IMR-90 (cell line): ENCODE results near the gene SPRED2. TPM values are rescaled to one million over a fixed set of nuclear protein-coding genes. Genes with fewer than 3 reads are reported as not detected.

Experiments used
- ATAC-seq: fragments of 200-7000 bp; cut with Tn5 transposase; 2 replicates; pipeline ENCODE4 v1.9.1; 2020; ENCODE audit warnings: low read depth, mild to moderate bottlenecking, moderate library complexity
- BruUV-seq: library from RNA; stranded (reverse); fragments of 400-500 nt; replicated peaks from 2 replicates; lab custom pipeline; 2021; lab: Mats Ljungman, UMichigan
- CTCF ChIA-PET: fragments of 300-600 bp; formaldehyde crosslinking; extraction: SDS; loops from one replicate; lab custom pipeline; 2021; ENCODE audit warnings: antibody characterized with exemption; lab: Yijun Ruan, JAX
- POLR2A ChIA-PET: fragments of 300-600 bp; sonication (Branson Sonifier 250); formaldehyde crosslinking; loops from one replicate; lab custom pipeline; 2022; ENCODE audit warnings: antibody characterized with exemption; ENCODE audit not compliant: unreplicated experiment; lab: Charles Lee
- DNase-seq: peaks from one replicate; pipeline ENCODE4 v3.0.0; 2013
- H2AFZ ChIP-seq: replicated peaks from 2 replicates; pipeline ENCODE3; 2013; ENCODE audit warnings: low read length, mild to moderate bottlenecking; ENCODE audit not compliant: poor library complexity
- H2AK5ac ChIP-seq: 2 replicates; pipeline ENCODE4 v1.6.1; 2013; ENCODE audit warnings: low read depth, low read length, inconsistent platforms
- H2AK9ac ChIP-seq: replicated peaks from 2 replicates; pipeline ENCODE3; 2013; ENCODE audit warnings: mild to moderate bottlenecking, low read depth, low read length, moderate library complexity; ENCODE audit not compliant: poor library complexity
- H2BK120ac ChIP-seq: 2 replicates; pipeline ENCODE4 v1.6.1; 2013; ENCODE audit warnings: low read depth, low read length, inconsistent platforms
- H2BK15ac ChIP-seq: 3 replicates; pipeline ENCODE4 v1.6.1; 2013; ENCODE audit warnings: low read depth, low read length, inconsistent platforms
- H2BK20ac ChIP-seq: 2 replicates; pipeline ENCODE4 v1.6.1; 2013; ENCODE audit warnings: low read depth, mild to moderate bottlenecking, inconsistent platforms, low read length, moderate library complexity
- H2BK5ac ChIP-seq: 2 replicates; pipeline ENCODE4 v1.6.1; 2013; ENCODE audit warnings: mild to moderate bottlenecking, low read depth, low read length, inconsistent platforms; ENCODE audit not compliant: poor library complexity, severe bottlenecking
- H3K14ac ChIP-seq: replicated peaks from 2 replicates; pipeline ENCODE4 v1.6.1; 2013; ENCODE audit warnings: low read depth, low read length, inconsistent platforms
- H3K18ac ChIP-seq: 2 replicates; pipeline ENCODE4 v1.6.1; 2013; ENCODE audit warnings: low read depth, low read length, control low read depth
- H3K23ac ChIP-seq: 2 replicates; pipeline ENCODE4 v1.6.1; 2013; ENCODE audit warnings: low read depth, low read length, inconsistent platforms
- H3K27ac ChIP-seq: 2 replicates; pipeline ENCODE4 v1.5.1; 2013; ENCODE audit warnings: mild to moderate bottlenecking, control low read depth, low read length; ENCODE audit not compliant: insufficient read depth
- H3K27me3 ChIP-seq: 2 replicates; pipeline ENCODE4 v1.6.1; 2013; ENCODE audit warnings: low read length; ENCODE audit not compliant: control insufficient read depth, insufficient read depth
- H3K36me3 ChIP-seq: 2 replicates; pipeline ENCODE4 v1.6.1; 2013; ENCODE audit warnings: low read length, mixed read lengths; ENCODE audit not compliant: control insufficient read depth, insufficient read depth
- H3K4ac ChIP-seq: 2 replicates; pipeline ENCODE4 v1.6.1; 2013; ENCODE audit warnings: low read depth, low read length, inconsistent platforms
- H3K4me1 ChIP-seq: 2 replicates; pipeline ENCODE4 v1.6.1; 2013; ENCODE audit warnings: low read length, mixed read lengths; ENCODE audit not compliant: control insufficient read depth, insufficient read depth
- H3K4me2 ChIP-seq: 2 replicates; pipeline ENCODE4 v1.6.1; 2013; ENCODE audit warnings: low read depth, mild to moderate bottlenecking, control low read depth, low read length, moderate library complexity
- H3K4me3 ChIP-seq: 2 replicates; pipeline ENCODE4 v1.5.1; 2013; ENCODE audit warnings: low read depth, mild to moderate bottlenecking, control low read depth, low read length, moderate library complexity; ENCODE audit not compliant: insufficient read depth
- H3K56ac ChIP-seq: 2 replicates; pipeline ENCODE4 v1.6.1; 2013; ENCODE audit warnings: low read length, inconsistent platforms; ENCODE audit not compliant: insufficient read depth; ENCODE audit errors: extremely low read depth
- H3K79me1 ChIP-seq, 2 experiments: 2 replicates each; pipeline ENCODE4 v1.6.1; 2013; ENCODE audit warnings: low read length in 2 of 2, inconsistent platforms in 1 of 2, low read depth in 1 of 2
- H3K9ac ChIP-seq: 2 replicates; pipeline ENCODE4 v1.6.1; 2013; ENCODE audit warnings: low read depth, low read length, control low read depth
- H3K9me1 ChIP-seq: 2 replicates; pipeline ENCODE4 v1.6.1; 2013; ENCODE audit warnings: low read length, inconsistent platforms; ENCODE audit not compliant: insufficient read depth
- H3K9me3 ChIP-seq: 2 replicates; pipeline ENCODE4 v1.6.1; 2013; ENCODE audit warnings: low read length; ENCODE audit not compliant: control insufficient read depth, insufficient read depth
- H4K20me1 ChIP-seq: 2 replicates; pipeline ENCODE4 v1.6.1; 2013; ENCODE audit warnings: low read length, inconsistent platforms; ENCODE audit not compliant: insufficient read depth
- H4K5ac ChIP-seq: 2 replicates; pipeline ENCODE4 v1.6.1; 2013; ENCODE audit warnings: mild to moderate bottlenecking, low read depth, low read length, control low read depth
- H4K8ac ChIP-seq, 2 experiments: 2 replicates each; pipeline ENCODE4 v1.6.1; 2013; ENCODE audit warnings: low read depth in 2 of 2, low read length in 2 of 2, control low read depth in 1 of 2, inconsistent platforms in 1 of 2
- H4K91ac ChIP-seq: 2 replicates; pipeline ENCODE4 v1.6.1; 2013; ENCODE audit warnings: low read depth, low read length, inconsistent platforms; ENCODE audit not compliant: insufficient read depth
- BHLHE40 ChIP-seq: fragments of 150-350 bp; IDR thresholded peaks from 2 replicates; pipeline ENCODE4 v1.6.1; 2016; ENCODE audit warnings: mild to moderate bottlenecking, low read depth, low read length
- FOS ChIP-seq: fragments of 150-350 bp; IDR thresholded peaks from 2 replicates; pipeline ENCODE4 v1.6.1; 2016; ENCODE audit warnings: low read depth, low read length
- MAFK ChIP-seq: IDR thresholded peaks from 2 replicates; pipeline ENCODE4 v1.6.1; 2012; ENCODE audit warnings: low read depth, low read length, improper control_type of control experiment
- MXI1 ChIP-seq: IDR thresholded peaks from 2 replicates; pipeline ENCODE4 v1.6.1; 2012; ENCODE audit warnings: low read depth, mild to moderate bottlenecking, low read length, moderate library complexity, borderline replicate concordance
- NFE2L2 ChIP-seq: fragments of 150-350 bp; IDR thresholded peaks from 2 replicates; pipeline ENCODE4 v1.6.1; 2016; ENCODE audit warnings: low read depth, mild to moderate bottlenecking, low read length
- RAD21 ChIP-seq: IDR thresholded peaks from 2 replicates; pipeline ENCODE4 v1.6.1; 2012; ENCODE audit warnings: low read length, improper control_type of control experiment
- RCOR1 ChIP-seq: IDR thresholded peaks from 2 replicates; pipeline ENCODE4 v1.6.1; 2012; ENCODE audit warnings: mild to moderate bottlenecking, low read length, improper control_type of control experiment; ENCODE audit not compliant: insufficient replicate concordance
- WGBS, 2 experiments: methylation state at CpG; one replicate each; pipeline versions ENCODE4 v1.1.5 to v1.1.7; 2013; ENCODE audit warnings: missing lambda C conversion rate in 2 of 2; ENCODE audit not compliant: insufficient read length in 1 of 2; ENCODE audit errors: extremely low coverage in 2 of 2; 5-methylcytosine and 5-hydroxymethylcytosine counted together
- dilution Hi-C: fragments of 300-500 bp; cut with HindIII; formaldehyde crosslinking; loops from one replicate; pipeline ENCODE4 v1.14.3; 2018; ENCODE audit warnings: low sequenced_read_pairs; ENCODE audit not compliant: unreplicated experiment
- in situ Hi-C: fragments of 300-500 bp; cut with MboI; formaldehyde crosslinking; loops from 3 replicates; pipeline ENCODE4 v1.14.3; 2019; ENCODE audit warnings: low sequenced_read_pairs, inconsistent platforms, mixed read lengths
- intact Hi-C: fragments of 100-400 bp; cut with micrococcal nuclease; formaldehyde crosslinking; loops from 2 replicates; pipeline ENCODE4 v1.10.0; 2022
- polyA plus RNA-seq, 3 experiments: library from polyadenylated mRNA; depleted of rRNA; stranded (reverse); fragments of >200 nt; gene quantifications; 2 replicates each; pipeline ENCODE4 v1.2.3, GENCODE V29; 2012; ENCODE audit warnings: low replicate concordance in 1 of 3
- total RNA-seq: library from RNA; depleted of rRNA; stranded (reverse); fragments of >200 nt; gene quantifications from 2 replicates; pipeline ENCODE4 v1.2.3, GENCODE V29; 2012
- TF ChIP-seq, protein P1 (sequence below): fragments of 150-350 bp; IDR thresholded peaks from 2 replicates; pipeline ENCODE4 v1.6.1; 2016; ENCODE audit warnings: low read depth, mild to moderate bottlenecking, low read length, moderate library complexity, borderline replicate concordance
- TF ChIP-seq, protein P2 (sequence below): fragments of 150-350 bp; IDR thresholded peaks from 2 replicates; pipeline ENCODE4 v1.6.1; 2017; ENCODE audit warnings: mild to moderate bottlenecking, antibody characterized with exemption, low read length, low read depth

Gene SPRED2
- total and polyA plus RNA-seq, 2 of the 4 experiments (the other 2 are of a cell fraction): 4.8 to 18.7 TPM

DNA sequence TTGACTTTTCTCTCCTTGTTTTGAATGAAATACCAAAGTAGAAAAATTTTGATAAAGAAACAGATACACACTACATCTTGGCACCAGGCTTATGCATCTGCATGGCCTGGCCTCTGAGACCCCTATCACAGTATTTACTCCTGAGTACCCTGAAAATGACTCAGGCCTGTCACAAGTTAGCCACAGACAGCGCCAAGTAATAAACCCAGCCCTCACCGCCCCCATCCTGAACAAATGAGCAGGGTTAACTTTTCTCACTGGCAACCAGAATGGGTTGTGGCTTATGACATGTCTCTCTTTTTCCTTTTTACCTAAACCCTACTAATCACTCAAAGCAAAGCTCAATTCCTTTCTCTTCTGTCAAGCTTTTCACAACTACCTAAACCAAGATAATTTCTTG lies 35.3 kb downstream of the SPRED2 start:
- H2BK5ac ChIP-seq: no peak overlapping the region
- H4K20me1 ChIP-seq: peaks cover 69% of the 10 kb centered on the region
- H3K36me3 ChIP-seq: no peaks in the 10 kb centered on the region
- H3K27me3 ChIP-seq: no peaks in the 10 kb centered on the region
- no peak overlapping the region for H3K23ac ChIP-seq
- intact Hi-C loops: loop anchor here (1.0 kb wide), 1 partner anchor 30 kb away; no protein-coding TSS in a partner anchor
- in situ Hi-C loops: no loop called here
- H3K79me1 ChIP-seq: peaks cover 36 to 81% of the 10 kb centered on the region in 2 experiments
- H4K5ac ChIP-seq: no peak overlapping the region
- H2BK120ac ChIP-seq: no peak overlapping the region
- TF ChIP-seq, protein P1, sequence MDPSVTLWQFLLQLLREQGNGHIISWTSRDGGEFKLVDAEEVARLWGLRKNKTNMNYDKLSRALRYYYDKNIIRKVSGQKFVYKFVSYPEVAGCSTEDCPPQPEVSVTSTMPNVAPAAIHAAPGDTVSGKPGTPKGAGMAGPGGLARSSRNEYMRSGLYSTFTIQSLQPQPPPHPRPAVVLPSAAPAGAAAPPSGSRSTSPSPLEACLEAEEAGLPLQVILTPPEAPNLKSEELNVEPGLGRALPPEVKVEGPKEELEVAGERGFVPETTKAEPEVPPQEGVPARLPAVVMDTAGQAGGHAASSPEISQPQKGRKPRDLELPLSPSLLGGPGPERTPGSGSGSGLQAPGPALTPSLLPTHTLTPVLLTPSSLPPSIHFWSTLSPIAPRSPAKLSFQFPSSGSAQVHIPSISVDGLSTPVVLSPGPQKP: no peak
- TF ChIP-seq MAFK (no peak), NFE2L2 (no peak), BHLHE40 (no peak), RAD21 (no peak), MXI1 (no peak), FOS (no peak), RCOR1 (no peak)
- TF ChIP-seq, protein P2, sequence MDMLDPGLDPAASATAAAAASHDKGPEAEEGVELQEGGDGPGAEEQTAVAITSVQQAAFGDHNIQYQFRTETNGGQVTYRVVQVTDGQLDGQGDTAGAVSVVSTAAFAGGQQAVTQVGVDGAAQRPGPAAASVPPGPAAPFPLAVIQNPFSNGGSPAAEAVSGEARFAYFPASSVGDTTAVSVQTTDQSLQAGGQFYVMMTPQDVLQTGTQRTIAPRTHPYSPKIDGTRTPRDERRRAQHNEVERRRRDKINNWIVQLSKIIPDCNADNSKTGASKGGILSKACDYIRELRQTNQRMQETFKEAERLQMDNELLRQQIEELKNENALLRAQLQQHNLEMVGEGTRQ: no peak
- H2BK15ac ChIP-seq: no peak overlapping the region
- ATAC-seq (peak; percentile 38), DNase-seq (peak; percentile 47)
- no peak overlapping the region for H2AK5ac ChIP-seq
- H4K8ac ChIP-seq: no peak overlapping the region
- BruUV-seq: no TSS peak
- H3K14ac ChIP-seq: no peak overlapping the region; the same call in 1 of the 2 replicates
- no peak overlapping the region for H3K27ac ChIP-seq
- H3K4me2 ChIP-seq: peak overlapping the region; percentile 44; the same call in 1 of the 2 replicates
- peaks cover 23% of the 10 kb centered on the region; the same call in 1 of the 2 replicates for H3K9me1 ChIP-seq
- H2AK9ac ChIP-seq: no peak overlapping the region
- no peak overlapping the region for H2BK20ac ChIP-seq
- peaks cover 11% of the 10 kb centered on the region for H3K4me1 ChIP-seq
- no peak overlapping the region for H3K56ac ChIP-seq
- ChIA-PET CTCF (interaction anchor here (0.6 kb wide), 1 partner anchor 1140 kb away, joined by 3 read pairs; no protein-coding TSS in a partner anchor), POLR2A (no interaction called here)
- no peak overlapping the region for H3K18ac ChIP-seq
- H2AFZ ChIP-seq: no peak overlapping the region
- dilution Hi-C loops: no loop called here
- no peak overlapping the region for H3K9ac ChIP-seq
- H4K91ac ChIP-seq: no peak overlapping the region
- WGBS, 2 experiments: no CpG with 5 or more reads among the region's 2 CpGs
- H3K9me3 ChIP-seq: no peaks in the 10 kb centered on the region
- no peak overlapping the region for H3K4ac ChIP-seq
- no peak overlapping the region for H3K4me3 ChIP-seq
